Amniotic stem cell (primary cell): ENCODE measurements around the gene ACKR4.

Experiments used
- DNase-seq: peaks from one replicate; lab custom pipeline; 2025; lab: John Stamatoyannopoulos, UW

Gene ACKR4

GRCh38 chr3:132641837-132642538, 44.9 kb downstream of the ACKR4 start:
- DNase-seq, result peak; percentile 37

DNA sequence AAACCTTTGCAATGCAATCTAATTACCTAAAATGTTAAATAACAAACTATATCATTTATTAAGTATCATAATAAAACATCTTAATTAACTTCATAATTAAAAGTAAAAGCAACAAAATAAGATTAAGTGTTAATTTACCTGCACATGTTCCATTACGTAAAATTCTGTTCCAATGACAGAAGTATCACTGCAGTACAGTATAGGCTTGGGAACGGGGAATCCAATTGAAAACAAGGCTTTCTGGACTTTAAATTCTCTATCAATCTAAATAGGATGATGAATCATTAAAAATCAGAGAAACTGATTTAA, 45.4 kb downstream of the ACKR4 start:
- DNase-seq, result no peak

GRCh38 chr3:132643366-132643765, 46.3 kb downstream of the ACKR4 start:
- no peak for DNase-seq

- no peak for DNase-seq
Measured at GRCh38 chr3:132645058-132645457, 48.0 kb downstream of the ACKR4 start.

GRCh38 chr3:132650153-132650552, 53.1 kb downstream of the ACKR4 start:
- no peak for DNase-seq
